Activated CD4-positive, alpha-beta T cell treated with anti-CD3 and anti-CD28 coated beads, Interleukin-2, Interleukin-4, amounts not matched to agents 100 ng/mL and 50 ng/mL, durations not matched to agents 16 hours and 8 hours (primary cell): ENCODE data around the gene ESR1.
A peak's percentile ranks its signal among the peaks of the same experiment; 100 is the strongest.
"Not testable (repeated sequence)": the region's sequence is repeated elsewhere in the genome, so short reads cannot be mapped to it uniquely, and the experiment has no call there.

Experiments
- DNase-seq: peaks from one replicate; pipeline ENCODE4 v3.0.0-alpha.2; 2020; ENCODE audit warnings: low spot score

Gene ESR1

DNA sequence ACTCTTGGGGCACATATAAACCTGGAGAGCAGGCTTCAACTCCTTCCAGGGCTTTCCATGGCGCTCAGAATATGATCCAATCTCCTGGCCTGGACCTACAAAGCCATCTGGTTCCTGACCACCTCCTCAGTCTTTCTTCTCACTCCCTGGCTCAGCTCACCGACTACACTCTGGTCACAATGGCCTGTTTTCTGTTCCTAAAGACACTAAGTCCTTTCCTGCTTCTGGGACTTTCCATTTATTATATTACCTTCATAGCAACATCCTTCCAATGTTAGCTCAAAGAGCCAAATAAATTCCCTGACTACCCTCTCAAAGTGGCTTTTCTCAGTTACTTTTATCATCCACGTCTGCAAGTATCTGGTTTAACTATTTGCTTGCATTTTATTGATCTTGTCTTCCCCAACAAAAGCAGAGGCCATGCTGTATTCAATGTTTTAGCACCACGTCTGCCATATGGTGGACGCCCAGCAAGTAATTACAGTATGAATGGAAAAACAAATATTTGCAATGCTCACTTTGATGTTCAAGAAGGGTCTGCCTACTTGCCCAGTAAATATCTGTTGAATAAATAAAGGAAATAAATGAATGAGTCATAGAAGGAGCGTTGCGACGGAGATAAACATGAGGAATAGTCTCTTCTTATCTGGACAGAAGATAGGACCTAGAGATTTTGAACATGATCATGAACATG lies 328.4 kb downstream of the ESR1 start:
- DNase-seq, result no peak

DNA sequence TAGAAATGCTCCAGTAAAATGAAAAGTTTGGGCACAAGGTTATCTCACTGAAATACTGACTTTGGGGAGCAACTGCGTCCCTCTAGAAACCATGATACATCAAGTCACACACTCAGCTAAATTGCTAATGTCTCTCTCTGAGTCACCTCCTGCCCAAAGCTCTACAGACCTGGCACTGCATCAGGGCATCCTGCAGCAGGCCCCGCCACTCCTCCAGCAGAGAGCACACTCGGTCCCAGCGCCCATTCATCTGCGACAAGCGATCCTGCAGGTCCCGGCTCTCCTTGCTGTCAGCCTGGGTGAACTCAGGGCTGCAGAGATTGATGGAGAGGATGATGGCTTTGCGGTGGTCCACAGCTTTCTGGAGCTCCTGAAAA lies 329.0 kb downstream of the ESR1 start:
- DNase-seq, result no peak

DNA sequence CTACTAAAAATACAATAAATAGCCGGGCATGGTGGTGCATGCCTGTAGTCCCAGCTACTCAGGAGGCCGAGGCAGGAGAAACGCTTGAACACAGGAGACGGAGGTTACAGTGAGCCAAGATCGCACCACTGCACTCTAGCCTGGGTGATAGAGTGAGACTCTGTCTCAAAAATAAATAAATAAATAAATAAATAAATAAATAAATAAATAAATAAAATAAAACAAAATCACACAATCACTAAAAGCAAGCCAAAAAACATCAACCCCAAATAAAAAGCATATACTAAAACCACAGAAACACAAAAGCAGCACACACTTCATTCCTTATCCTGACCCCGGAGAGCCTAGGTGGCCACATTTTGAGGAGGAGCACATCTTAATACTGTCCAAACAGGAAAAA lies 330.9 kb downstream of the ESR1 start:
- DNase-seq, result not testable (repeated sequence)

DNA sequence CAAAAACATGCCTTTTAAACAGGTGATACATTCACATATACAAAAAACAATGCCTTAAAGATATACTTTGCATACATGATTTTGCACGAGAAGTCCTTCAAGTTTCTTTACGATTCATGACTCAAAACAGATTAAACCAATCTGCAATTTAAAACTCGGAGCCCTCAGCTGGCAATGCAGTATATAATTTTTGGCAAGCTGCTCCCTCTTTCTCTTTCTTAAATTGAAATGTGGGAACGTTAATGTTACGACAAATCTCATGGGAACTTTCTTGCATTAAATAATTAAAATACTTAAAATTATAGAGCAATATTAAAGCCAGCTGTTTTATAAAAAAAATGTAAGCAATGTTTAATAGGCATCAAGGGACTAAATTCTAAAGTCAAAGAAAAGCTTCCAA lies 334.6 kb downstream of the ESR1 start:
- no peak for DNase-seq

DNA sequence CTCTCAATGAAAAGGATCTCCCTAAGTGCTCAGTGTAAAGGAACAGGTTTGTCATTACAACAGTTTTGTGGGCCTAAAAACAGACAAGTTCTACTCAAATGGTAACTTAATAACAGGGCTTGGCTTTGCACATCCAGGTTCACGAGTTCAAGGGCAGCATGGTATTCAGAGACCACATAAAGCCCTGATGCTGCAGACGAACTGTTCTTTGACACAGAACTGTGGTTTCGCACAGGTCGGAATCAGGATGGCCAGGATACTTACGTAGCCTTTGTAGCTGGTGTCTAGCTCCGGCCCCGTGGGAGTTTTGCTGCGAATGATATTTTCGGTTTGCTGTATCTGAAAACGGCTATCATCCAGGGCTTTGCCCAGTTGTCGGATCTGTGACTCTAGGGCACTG lies 335.9 kb downstream of the ESR1 start:
- no peak for DNase-seq

DNA sequence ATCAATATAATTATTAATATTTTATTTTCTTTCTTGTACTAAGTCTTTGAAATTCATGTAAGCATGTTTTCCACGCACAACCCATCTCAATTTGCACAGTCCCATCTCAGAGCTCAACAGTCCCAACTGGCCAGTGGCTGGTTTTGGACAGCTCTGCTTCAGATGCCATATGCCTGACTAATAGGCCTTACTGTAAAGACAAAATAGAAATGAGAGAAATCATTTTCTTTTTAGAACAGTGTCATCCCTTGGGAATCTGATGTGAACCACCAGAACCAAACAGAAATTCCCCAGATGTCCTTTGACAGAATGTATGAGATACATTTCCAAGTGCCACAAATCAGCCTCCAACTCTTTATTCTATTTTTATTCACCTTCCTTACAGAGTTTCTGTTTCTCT lies 338.9 kb downstream of the ESR1 start:
- DNase-seq, result no peak

DNA sequence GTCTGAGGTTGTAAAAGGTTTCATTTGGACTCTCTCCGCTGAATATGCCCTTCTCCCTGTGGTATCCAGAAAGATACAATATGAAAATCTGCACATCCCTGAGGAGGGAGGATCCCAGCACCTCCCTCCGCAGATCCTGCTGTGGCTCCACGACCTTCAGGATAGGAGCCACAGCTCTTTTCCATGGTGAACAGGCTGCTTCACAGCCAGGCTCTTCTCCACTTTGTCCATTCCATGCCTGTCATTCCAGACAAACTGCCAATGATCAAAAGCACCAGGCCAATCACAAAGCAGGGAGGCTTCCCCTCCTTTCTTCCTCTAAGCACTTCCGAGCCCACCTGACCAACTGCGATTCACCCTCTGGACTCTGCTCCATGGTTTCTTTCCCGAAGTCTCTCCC lies 339.8 kb downstream of the ESR1 start:
- no peak for DNase-seq

DNA sequence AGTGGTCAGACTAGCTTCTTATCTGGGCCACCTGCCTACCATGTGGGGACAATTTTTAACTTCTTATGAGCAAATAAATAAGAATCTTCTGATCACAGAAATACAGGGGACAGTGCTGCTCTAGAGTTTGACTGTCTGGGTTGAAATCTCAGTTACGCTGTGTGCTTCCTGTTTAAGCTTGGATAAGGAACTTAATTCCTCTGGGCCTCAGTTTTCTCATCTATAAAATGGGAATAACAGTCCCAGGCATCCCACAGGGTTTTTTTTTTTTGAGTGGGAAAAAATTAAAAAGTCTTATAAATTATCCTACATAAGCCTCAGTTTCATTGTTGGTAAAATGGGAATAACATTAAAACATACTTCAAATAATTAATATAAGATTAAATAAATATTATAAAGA lies 340.9 kb downstream of the ESR1 start:
- DNase-seq, result no peak

DNA sequence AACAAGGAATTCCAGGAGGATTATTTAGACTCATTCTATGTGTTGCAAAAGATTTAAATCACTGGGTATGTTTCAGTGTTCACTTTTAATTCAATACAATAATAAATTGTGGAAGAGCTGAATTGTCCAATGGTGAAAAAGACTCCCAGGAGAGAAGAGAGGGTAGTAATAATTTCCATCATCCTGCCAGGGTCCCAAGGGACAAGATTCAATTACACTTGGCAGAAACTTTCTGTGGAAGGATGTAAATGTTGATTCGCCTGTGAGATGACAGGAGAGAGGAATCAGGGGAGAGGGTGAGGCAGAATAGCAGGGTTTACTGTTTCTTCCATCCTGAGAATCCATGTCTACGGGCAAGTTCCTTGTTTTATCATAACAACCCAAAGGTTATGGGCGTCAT lies 342.7 kb downstream of the ESR1 start:
- no peak for DNase-seq

DNA sequence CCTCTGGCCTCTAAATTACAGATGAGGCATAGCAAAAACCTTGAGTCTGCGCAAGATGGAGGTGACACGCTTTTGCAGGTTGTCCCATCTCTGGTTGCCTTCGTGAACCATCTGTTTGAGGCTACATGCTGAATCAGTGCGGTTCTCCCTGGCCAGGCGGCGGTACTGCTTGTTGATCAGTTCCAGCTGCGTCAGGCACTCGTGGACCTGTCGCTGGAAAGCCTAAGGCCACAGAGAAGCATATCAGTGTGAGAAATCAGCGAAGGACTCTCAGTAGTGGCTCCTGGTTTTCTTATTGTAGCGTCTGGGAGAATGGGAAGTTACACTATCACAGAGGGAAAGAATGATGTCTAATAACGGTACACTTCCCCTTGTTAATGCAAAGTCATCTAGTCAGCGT lies 344.4 kb downstream of the ESR1 start:
- DNase-seq, result no peak

DNA sequence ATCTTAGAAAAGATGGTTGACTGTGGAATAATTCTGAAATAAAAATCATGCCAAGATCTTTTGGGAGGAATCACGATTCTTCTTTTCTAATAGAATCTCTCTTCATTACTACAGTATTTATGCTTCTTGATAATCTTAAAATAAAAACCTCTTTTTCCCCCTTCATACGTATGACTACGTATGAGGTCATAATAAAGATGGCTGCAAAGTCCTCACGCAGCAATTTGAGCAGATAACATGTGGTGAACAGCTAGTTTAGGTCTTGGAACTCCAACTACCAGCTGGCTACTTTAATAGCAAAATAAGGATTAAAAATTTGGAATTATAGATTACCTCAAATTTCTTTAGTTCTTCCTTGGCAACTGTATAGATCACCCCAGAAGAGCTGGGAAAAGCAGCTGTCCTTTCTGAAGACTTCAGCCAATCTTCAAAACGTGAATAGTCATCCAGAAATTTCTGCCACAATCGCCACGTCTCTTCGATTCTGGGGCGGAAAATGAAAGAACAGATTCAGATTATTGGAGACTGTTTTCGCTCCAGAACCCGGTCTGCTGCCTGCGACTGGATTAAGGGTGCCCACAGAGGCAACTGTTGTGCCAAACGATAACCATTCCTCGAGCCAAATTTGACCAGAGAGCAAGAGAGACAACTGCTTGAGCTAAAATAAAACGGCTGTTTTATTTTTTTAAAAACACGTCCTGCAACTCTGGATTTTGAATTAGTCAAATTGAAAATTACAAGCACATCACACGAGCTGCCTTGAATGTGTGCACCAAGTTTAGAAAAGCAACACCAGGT lies 347.3 kb downstream of the ESR1 start:
- no peak for DNase-seq

DNA sequence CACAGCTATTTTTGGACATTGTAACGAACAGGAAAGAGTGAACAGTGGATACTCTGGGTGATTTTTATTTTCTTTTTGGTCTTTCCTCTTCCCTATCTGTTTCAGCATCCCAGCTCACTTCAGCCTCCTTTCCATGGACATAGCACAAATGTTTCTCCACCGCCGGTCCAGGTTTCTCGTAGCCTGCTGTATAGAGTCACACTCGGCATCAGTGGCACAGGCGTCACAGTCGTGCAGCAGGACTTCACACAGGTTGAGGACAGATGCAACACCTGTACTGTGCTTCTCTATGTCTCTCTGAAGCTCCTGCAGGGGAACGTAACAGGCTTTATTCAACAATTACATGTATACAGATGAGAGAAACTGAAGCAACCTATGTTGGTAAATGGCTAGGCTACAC lies 348.3 kb downstream of the ESR1 start:
- DNase-seq, result no peak

DNA sequence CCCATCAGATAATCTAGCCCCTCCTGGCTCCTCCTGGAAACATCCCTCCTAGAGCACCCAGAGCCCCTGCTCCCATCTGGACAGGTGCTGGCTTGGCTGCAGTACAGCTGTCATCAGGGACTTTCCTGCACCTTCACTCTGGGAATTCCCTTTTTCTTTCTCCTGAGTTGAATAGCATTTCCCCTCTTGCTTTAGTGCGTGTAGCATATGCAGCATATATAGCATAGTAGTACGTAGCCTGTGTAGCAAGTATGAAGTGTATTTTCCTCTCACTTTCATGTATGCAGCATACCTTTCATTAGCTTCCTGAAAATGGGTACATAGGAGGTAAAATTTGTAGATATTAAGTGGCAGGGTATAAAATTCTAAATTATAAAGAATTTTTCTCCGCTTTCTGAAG lies 352.9 kb downstream of the ESR1 start:
- peak; percentile 45 for DNase-seq

DNA sequence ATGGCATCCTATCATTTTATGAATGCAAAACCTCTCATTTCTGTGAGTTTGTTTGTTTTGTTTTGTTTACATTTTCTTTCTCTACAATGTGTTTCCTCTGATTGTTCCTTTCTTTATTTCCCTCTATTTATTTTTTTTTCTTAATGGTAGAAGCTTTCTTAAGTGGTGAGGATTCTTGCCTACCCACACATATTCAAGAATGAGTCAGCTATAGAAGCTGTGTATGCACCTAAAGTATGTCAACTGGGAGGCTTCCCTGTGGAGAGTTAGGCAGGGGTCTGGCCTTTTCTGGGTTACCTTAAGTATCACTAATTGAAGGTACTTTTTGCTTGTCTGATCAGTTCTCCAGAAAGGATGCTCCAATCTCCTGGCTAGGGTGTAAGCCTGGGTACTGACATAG lies 354.0 kb downstream of the ESR1 start:
- peak; percentile 42 for DNase-seq

DNA sequence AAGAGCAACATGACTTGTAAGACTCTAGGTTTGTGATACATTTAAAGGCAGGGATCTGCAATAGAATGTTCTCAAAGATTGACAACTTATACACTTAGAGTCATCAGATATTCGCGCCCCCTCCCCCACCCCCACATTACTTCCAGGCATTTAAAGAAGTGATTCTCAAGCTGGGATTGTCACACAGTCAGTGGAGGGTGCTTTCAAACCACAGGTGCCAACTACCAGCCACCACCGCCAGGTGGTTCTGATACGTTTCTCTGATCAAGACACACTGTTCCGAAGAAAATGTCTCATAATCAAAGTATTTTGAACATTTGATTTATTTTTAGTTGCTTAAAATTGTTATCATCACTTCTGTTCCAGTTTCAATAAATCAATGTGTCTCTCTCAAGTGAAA lies 357.5 kb downstream of the ESR1 start:
- no peak for DNase-seq

DNA sequence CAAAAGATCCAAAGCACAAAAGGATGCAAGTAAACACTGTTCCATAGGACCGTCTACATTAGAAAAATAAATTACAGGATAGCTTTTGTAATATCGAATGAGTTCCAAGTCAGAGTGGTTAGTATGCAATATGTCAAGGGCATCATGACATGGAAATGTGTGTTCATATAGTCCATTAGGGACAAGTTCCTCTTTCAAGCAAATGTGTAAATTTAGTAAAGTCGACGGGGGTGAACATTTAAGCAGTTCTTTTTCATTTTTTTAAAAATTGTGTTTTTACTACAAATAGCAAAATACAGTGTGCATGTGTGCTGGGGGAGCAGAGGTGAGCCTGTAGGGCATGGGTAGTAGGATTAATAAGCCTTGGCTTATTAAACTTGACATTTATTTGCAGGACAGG lies 359.0 kb downstream of the ESR1 start:
- no peak for DNase-seq

DNA sequence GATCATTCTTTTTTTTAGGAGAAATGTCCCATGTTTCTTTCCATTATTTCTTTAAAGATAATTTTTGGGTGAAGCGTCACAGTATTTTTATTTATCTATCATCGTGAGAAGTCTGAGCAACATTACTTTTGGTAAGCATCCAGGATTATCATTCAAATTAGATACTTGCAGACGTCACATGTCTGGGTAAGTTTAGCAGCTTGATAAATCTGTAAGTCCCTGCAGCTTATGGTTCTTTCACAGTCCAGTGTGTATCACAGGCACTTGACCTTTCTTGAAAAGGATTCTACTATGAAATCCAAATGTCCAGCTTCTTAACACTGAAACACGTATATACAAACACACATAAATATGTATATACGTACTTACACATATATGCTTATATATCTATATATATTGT lies 359.4 kb downstream of the ESR1 start:
- DNase-seq, result no peak

DNA sequence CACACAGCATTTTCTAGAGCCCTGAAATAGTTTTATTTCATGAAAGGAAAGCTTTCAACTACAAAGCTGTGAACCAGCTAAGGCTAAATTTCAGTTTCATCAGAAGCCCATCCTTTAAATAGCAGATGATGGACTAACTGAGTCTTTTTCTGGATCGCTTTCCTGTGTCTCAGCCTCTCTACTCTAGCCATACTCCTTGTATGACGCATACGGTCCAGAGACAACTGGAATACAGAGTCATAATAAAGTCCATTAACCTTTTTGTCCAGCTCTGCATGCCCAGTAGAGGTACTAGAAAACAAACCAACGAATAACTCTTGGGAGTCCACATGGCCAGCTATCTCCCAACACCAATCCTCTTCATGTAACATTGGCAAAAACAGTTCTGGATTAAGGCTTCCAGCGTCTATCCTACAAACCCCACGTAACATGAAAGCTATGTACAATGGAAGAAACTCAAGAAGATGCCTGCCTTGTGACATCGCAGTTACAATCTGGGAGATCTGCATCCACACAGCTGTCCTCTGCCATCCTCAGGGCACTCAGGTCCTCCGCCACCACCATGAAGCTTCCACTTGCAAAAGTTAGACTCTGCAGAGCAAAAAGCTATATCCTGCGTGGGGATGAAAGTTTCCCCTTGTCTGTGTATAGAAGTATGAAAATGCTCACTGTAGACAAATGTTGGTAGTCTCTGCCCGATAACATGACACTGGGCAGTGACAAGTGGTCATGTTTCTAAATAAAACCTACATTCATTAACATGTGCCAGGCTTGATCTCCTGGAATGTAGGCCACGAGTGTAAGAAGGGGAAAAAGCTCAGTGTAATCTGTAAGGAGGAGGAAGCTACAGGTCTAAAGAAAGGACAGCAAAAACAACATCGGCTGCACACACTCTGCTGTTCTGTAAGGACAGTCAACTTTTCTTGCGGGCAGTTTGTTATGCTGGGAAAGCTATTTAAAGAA lies 360.4 kb downstream of the ESR1 start:
- DNase-seq, result no peak

DNA sequence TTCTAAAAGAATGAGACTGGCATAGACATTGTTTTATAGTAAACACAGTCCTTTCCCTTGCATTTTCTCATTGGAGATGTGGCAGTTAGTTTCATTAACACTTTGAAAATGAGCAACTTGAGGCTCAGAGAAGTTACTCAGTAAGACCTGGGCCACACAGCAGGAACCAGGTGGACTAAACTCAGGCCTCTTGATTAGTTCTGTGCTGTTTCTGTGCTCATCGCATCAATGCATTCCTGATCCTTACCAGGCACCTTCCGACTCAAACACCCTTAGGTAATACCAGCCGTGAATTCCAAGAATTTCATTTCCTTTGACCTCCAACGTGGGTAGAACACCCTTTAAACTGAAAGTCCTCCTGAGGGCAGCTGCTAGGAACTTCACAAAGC lies 362.8 kb downstream of the ESR1 start:
- peak; percentile 14 for DNase-seq

DNA sequence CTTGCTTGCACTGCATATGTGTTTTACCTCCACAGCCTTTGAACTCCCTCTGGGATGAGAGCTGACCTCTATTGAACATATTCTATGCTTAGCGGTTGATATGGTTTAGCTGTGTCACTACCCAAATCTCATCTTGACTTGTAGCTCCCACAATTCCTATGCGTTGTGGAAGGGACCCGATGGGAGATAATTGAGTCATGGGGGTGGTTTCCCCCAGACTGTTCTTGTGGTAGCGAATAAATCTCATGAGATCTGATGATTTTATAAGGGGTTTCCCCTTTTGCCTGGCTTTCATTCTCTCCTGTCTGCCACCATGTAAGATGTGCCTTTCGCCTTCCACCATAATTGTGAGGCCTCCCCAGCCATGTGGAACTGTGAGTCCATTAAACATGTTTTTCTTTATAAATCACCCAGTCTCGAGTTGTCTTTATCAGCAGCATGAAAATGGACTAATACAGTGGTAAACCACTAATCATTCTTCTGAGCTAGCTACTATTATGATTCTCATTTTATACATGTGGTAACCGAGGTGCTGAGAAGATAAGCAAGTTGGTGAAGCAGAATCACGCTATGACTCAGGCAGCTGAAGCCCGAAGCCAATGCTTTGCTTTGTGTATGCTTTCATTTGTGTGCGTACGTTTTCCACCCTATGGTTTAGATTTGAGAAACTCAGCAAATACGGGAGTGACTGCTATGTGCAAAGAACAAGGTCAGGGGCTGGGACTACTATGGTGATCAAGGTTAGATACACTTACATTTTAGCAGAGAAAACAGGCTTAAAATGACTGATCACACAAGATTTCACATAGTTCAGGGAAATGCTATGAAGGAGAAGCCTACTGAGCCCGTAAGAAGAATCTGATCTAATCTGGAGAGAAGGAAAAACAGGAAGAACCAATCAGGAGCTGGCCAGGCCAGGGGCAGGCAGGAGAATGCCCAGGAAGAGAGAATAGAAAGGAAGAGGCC lies 363.5 kb downstream of the ESR1 start:
- DNase-seq, result peak; percentile 96

DNA sequence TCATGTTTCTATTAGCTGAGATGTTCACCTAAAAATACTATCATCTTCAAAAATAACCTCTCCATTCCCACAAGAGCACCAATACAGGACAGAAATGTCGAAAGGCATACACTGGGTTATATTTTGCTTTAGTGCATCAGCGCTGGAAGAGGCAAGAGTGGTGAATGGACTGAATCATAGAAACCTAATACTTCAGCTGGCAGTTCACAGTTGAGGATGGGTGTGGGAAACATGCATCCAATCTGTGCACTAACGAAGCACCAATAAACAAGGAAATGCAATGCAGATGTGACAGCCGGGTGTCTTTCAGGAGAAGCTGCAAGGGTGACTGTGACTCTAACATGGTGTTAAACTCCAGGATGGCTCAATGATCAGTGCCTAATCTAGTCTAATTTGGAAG lies 365.8 kb downstream of the ESR1 start:
- no peak for DNase-seq

DNA sequence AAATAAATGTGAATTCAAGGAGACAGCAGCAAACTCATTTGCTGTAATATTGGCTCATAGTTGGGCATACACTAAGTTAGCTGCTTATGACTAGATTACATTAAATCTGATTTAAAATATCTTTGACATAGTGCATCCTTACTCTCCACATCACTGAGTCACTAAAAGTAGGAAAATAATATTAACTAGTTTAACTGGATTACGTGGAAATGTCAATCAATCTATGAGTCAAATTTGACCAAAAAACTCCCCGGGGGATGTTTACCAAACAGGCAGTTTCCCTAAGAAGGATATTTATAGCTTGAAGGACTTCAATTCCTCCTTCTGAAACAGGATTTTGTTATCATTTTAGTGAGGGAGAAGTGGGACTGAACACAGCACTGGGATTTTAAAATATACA lies 366.5 kb downstream of the ESR1 start:
- no peak for DNase-seq
